ENCODE measurements around the gene SPATA6.
A peak's percentile ranks its signal among the peaks of the same experiment; 100 is the strongest.
"Not testable (repeated sequence)": the region's sequence is repeated elsewhere in the genome, so short reads cannot be mapped to it uniquely, and the experiment has no call there.

Gene SPATA6

GRCh38 chr1:48471691-48472576 lies at the start of gene SPATA6:
Gene SPATA6 (minus strand): TSS chr1:48472204. CDS start chr1:48472008, 196 bp downstream.
- DNase-seq (ENCODE audit: low spot score), result peak; percentile 93

GRCh38 chr1:48519896-48520295 lies 47.9 kb upstream of the SPATA6 start:
- DNase-seq (ENCODE audit: low spot score), result not testable (repeated sequence)

DNA sequence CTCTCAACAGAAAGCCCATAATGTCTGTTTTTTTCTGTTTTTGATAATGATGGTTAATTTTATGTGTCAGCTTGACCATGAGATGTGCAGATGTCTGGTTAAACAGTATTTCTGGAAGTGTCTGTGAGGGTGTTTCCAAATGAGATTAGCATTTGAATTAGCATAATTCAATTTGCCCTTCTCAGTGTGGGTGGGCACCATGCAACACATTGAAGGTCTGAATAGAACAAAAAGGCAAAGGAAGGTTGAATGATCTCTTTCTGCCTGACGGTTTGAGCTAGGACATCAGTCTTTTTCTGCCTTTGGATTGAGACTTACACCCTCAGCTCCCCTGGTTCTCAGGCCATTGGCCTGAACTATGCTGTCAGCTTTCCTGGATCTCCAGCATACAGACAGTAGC lies 34.9 kb upstream of the SPATA6 start:
- no peak for DNase-seq (ENCODE audit: low spot score)

- DNase-seq (ENCODE audit: low spot score), result no peak
Observed at GRCh38 chr1:48500541-48501450, 28.8 kb upstream of the SPATA6 start.

DNA sequence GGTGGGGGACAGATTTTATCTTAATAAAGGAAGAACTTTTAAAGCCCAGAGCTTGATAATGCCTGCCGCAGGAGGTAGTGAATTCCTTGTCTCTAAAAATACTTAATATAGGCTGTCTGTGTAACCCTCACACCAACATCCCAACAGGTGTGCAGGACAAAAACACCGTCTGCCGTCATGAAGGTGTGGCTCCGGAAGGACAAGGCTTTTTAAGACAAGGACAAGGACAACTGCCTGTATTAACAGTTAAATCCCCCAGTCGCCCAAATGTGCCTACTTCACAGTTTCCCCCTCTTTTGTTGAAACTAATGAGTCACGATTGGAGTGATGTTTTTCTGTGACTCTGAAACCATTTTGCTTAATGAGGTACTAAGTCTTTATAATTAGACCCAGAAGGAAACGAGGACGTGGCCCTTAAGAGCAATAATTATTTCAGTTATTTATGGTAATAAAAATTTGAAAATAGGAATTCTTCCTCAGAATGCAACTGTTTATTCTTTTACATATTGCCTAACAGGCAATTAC lies 27.3 kb upstream of the SPATA6 start:
- no peak for DNase-seq (ENCODE audit: low spot score)

DNA sequence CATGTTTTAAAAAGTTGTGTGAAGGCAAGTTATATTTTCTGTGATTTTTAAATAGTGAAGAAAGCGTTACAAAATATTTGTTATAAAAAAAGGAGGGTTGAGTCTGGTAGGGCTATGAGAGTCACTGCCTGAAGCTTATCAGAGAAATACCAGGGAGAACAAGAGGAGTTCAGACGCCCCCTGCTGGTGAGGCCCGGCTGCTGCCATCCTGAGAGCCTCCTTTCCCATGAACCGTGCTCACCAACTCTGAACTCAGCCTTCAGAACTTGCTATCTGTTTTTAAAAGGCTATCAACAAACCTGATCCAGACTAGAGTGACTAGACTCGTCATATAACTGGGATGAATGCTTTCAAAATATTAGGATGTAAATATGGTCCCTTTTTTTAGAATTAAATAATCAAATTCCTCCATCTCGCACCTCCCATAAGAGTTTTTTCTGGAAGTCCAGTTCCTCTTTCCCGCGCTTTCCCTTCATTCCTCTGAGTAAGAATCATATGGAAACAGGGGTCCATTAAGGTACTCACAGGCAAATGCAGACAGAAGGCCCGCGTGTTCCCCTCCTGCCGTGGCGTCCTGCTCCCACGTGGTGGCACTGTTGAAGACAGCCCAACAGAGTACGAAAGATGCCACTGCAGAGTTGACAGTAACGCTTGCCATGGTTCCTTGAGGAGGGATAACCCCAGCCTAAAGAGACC lies 26.2 kb upstream of the SPATA6 start:
- peak; percentile 60 for DNase-seq (ENCODE audit: low spot score)

GRCh38 chr1:48495911-48496310 lies 23.9 kb upstream of the SPATA6 start:
- DNase-seq (ENCODE audit: low spot score), result no peak

DNA sequence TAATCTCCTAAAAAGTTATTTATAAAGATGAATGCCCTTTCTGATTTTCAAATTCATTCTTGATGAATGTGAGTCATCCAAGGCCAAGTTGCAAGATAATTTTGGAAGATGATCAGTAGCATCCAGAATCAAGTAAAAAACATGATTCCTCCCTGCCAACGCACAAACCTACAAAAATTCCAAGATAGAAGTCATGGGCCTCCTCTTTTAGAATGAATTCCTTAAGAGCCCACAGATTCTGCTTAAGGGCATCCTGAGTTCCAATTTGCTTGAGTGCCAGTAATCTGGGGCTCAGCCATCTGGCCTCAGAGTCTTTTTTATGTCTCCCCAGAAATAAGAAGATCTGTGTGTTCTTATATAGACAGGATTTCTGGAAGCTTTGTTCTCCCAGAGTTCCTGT lies 23.2 kb upstream of the SPATA6 start:
- no peak for DNase-seq (ENCODE audit: low spot score)

DNA sequence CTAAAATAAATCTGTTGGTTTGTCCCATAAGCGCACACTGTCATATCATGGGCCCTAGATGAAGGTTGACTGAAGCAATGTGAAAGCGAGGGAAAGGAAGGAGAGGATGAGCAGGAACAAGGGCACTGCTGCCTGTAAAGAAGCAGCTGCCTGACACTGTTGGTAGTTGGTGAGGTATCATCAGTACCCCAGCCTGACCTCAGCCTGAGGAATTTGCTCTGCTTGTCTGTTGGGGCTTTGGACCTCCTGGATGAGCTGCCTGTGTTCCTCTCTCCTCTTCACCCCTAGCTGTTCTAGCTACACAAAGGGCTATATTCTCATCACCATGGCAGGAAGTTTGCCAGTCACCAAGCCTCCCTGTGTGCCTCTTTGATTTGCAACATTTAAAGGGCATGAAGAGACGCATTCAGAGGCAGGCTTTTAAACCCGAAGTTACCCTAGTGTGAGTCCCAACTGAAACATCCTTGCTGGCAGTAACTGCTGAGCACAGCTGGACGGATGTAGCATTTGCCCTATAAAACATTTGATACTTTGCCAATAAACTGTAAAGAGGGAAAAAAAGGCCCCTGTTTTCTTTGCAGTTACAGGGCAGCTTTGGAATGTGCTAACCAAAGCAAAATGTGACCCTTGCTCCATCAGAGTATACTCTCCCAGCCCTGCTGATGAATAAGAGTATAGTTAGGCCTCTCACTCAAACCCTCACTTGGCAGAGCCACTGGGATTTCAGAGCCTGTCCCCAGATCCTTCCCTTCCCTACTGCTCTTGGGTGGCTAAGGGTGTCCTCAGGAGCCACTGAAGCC lies 22.2 kb upstream of the SPATA6 start:
- DNase-seq (ENCODE audit: low spot score), result no peak

DNA sequence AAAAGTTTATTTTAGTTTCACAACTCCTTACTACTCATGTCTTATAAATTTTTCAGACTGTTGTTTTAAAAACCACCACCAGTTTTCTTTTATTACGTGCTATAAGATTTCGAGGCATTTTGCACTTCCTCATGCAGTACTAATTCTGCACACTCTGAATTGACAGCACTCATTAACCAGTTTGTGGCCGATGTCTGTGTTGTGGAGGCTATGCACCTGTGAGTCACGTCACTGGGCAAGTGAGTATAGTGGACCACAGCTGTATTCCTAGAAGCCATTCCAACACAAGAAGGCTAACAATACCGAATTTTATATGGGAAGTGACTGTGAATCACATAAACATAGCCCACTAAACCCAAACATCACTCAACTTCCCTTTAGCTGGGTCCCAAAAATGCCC lies 21.0 kb upstream of the SPATA6 start:
- DNase-seq (ENCODE audit: low spot score), result no peak

- DNase-seq (ENCODE audit: low spot score), result no peak
Observed at GRCh38 chr1:48492392-48492791, 20.4 kb upstream of the SPATA6 start.

GRCh38 chr1:48488721-48489120 lies 16.7 kb upstream of the SPATA6 start:
- DNase-seq (ENCODE audit: low spot score), result no peak

- DNase-seq (ENCODE audit: low spot score), result no peak
Observed at GRCh38 chr1:48480504-48480903, 8.5 kb upstream of the SPATA6 start.

- not testable (repeated sequence) for DNase-seq (ENCODE audit: low spot score)
Observed at GRCh38 chr1:48480023-48480422, 8.0 kb upstream of the SPATA6 start.

DNA sequence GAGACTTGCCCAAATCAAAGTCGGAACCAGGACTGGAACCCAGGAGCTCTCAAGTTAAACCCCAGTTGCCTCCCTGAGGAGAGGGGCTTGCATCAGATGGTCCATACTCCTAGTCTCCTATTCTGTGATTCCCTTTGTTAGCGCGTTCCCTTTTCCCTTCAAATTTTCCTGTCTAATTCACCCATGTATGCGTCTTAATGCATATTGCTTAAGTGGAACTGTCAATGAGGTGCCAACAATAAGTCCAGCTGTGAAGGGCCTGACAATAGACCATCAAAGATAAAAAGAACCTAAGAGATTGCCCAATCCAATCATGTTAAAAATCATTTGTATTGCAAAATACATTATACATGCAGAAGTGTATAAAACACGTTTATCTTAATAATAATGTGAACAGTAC lies 634 bp upstream of the SPATA6 start:
- no peak for DNase-seq (ENCODE audit: low spot score)

DNA sequence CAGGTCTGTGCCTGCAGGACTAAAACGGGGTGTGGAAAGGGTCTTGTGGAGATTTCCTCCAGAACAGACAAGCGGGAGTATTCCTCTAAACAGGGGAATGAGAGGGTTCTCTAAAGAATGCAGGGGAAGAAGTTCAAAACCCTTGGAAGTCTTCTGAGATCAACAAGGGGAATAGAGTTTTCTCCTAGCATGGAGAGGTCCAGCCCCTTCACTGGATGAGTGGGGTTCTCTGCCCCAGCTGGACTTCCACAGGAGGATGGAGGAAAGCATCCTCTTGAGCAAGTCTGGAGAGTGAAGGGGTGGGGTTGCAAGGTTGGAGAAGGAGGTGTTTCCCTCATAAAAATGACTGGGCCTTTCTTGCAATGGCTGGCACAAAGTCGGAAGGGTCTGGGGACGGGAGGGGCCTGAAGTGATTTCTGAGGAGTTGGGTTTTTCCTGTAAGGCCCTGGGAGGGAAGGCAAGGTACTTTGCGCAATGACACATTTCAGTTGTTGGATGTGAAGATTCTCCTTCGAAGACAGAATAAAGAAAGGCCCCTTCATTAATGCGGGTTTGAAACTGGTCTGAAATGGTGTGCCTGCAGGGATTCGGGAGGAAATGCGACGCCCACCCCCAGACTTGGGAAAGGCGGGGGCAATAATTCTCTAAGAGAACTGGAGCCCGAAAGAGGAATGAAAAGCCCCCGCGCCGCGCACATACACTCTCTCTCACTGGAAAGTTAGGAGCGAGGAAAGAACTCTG lies 884 bp downstream of the SPATA6 start:
- DNase-seq (ENCODE audit: low spot score), result no peak

GRCh38 chr1:48470481-48470855 lies 1.5 kb downstream of the SPATA6 start:
- DNase-seq (ENCODE audit: low spot score), result no peak

DNA sequence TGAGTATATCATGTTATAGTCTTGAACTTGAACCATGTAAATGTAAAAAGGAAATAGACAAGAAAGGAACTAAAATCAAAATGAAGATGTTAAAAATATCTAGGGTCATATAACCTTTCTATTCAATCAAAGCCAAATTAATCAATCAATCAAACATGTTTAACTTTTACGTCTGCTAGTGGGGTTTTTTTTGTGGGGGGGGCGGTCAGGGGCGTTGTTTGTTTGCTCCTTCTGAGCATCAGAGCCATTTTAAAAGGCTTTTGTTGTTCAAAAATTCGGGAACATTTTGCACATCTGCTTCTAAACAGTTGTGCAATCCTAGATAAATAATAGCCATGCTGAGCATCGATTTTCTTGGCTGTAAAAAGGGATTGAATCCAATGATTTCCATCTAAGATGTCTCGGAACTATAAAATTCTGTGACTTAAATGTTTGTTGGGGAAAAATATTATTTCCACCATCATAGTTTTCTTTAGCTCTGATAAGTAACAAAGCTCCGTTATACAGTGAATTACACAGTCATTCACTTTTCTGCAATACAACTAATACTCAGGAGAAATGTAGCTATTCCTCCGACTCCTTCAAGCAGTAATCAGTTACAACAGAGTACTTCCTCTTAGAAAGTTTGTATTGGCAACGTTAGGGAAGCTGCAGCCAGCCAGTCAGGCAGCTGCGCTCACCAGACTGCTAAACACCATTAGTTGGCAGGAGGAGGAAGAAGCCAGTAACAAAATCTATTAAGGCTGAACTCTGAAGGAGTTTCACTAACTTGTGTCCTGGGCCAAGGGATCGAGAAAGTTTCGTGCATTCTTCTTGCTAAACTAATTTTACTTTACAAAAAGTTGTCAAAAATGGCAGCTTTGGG lies 2.2 kb downstream of the SPATA6 start:
- peak; percentile 8 for DNase-seq (ENCODE audit: low spot score)

- DNase-seq (ENCODE audit: low spot score), result no peak
Observed at GRCh38 chr1:48466594-48466993, 5.4 kb downstream of the SPATA6 start.

Data from CD4-positive, alpha-beta T cell treated with Interleukin-2 at 100 ng/mL for 4 hours (primary cell).